NCI-H69 (cell line): ENCODE results near the gene KLHL30.

ENCODE experiments used
- DNase-seq: peaks from one replicate; lab custom pipeline; 2025; lab: John Stamatoyannopoulos, UW

The KLHL30 gene

GRCh38 chr2:238149841-238150572, 11.5 kb downstream of the KLHL30 start:
- DNase-seq, result peak; percentile 8

GRCh38 chr2:238150686-238151085, 12.2 kb downstream of the KLHL30 start:
- DNase-seq, result no peak

GRCh38 chr2:238151205-238151604, 12.7 kb downstream of the KLHL30 start:
- DNase-seq, result no peak

- no peak for DNase-seq
Measured at GRCh38 chr2:238151628-238152235, 13.3 kb downstream of the KLHL30 start.

- DNase-seq, result no peak
Measured at GRCh38 chr2:238152771-238153688, 14.6 kb downstream of the KLHL30 start.

- no peak for DNase-seq
Measured at GRCh38 chr2:238154570-238154969, 16.1 kb downstream of the KLHL30 start.

GRCh38 chr2:238155051-238155760, 16.7 kb downstream of the KLHL30 start:
- DNase-seq, result no peak

- no peak for DNase-seq
Measured at GRCh38 chr2:238155761-238156694, 17.6 kb downstream of the KLHL30 start.

GRCh38 chr2:238157506-238158017, 19.1 kb downstream of the KLHL30 start:
- peak; percentile 6 for DNase-seq

GRCh38 chr2:238158018-238158508, 19.6 kb downstream of the KLHL30 start:
- DNase-seq, result no peak

GRCh38 chr2:238158509-238159070, 20.1 kb downstream of the KLHL30 start, which contains the start of gene ERFE:
ERFE (plus strand) TSS chr2:238158970; CDS start chr2:238159008, 38 bp downstream.
- peak; percentile 67 for DNase-seq

- DNase-seq, result peak; percentile 49
Measured at GRCh38 chr2:238159071-238159539, 20.6 kb downstream of the KLHL30 start.

- DNase-seq, result no peak
Measured at GRCh38 chr2:238159661-238160205, 21.3 kb downstream of the KLHL30 start.

GRCh38 chr2:238160206-238161129, 22.0 kb downstream of the KLHL30 start:
- no peak for DNase-seq

GRCh38 chr2:238161291-238162051, 23.0 kb downstream of the KLHL30 start:
- DNase-seq, result no peak

- no peak for DNase-seq
Measured at GRCh38 chr2:238162251-238162845, 23.9 kb downstream of the KLHL30 start.

- no peak for DNase-seq
Measured at GRCh38 chr2:238162846-238163441, 24.5 kb downstream of the KLHL30 start.
